ENCODE results near the gene CALCOCO2.
"Not testable (repeated sequence)": the region's sequence is repeated elsewhere in the genome, so short reads cannot be mapped to it uniquely, and the experiment has no call there.

The CALCOCO2 gene, protein sequence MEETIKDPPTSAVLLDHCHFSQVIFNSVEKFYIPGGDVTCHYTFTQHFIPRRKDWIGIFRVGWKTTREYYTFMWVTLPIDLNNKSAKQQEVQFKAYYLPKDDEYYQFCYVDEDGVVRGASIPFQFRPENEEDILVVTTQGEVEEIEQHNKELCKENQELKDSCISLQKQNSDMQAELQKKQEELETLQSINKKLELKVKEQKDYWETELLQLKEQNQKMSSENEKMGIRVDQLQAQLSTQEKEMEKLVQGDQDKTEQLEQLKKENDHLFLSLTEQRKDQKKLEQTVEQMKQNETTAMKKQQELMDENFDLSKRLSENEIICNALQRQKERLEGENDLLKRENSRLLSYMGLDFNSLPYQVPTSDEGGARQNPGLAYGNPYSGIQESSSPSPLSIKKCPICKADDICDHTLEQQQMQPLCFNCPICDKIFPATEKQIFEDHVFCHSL

DNA sequence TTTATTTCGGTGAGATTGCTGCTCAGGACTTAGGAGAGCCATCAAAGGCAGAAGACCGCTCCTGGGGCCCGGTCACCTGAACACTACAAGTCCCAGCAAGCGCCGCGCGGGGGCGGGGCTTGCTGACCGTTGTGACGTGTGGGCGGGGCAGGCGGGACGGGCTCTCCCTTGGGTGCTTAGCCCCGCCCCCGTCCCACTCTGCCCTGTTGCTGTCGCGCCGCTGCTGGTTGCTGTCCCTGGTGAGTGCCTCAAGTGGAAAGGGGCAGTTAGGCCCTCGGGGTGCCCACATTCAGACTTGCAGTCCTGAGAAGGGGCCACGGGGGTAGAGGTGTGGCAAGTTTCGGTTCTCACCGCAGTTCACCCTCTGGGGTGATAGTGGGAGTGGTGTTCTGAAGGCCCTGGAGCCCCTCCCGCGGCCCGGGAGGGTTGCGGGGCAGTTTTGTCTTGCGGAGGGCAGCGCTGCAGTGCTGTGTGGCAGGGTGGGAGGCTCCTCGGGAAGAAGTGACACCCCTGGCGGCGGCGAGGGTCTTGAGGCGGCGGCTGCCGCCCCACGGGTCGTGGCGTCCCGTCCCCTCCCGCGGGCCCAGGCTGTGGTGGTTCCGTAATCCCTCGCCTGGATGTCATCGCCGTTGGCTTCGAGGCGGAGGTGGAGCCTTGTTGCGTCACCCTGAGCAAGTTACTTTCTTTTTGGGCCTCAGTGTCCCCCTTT is at the start of gene CALCOCO2:
CALCOCO2 (plus strand) TSS at position 196 of the 709 bp plus-strand sequence. CDS start 10,673 bp downstream, outside the sequence.
- DNase-seq: peak; percentile 92 to 93

DNA sequence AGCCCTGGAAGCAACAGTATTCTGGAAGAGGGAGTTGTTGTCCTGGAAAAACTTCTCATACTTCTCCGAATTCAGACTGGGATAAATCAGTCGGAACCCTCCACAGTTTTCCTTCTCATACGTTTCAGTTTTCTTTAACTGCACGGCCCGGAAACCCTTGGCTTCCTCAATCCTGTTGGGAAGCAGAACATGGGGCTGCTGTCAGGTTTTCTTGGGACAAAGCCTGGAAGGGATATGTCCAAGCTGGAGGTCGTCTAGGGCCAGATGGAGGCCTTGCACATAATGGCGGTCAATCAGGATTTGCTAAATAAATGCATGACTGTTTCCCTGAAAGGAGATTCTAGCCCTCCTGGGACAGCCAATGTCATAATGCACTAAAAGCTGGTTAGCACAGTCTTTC is 43.0 kb upstream of the CALCOCO2 start:
- no peak for DNase-seq

DNA sequence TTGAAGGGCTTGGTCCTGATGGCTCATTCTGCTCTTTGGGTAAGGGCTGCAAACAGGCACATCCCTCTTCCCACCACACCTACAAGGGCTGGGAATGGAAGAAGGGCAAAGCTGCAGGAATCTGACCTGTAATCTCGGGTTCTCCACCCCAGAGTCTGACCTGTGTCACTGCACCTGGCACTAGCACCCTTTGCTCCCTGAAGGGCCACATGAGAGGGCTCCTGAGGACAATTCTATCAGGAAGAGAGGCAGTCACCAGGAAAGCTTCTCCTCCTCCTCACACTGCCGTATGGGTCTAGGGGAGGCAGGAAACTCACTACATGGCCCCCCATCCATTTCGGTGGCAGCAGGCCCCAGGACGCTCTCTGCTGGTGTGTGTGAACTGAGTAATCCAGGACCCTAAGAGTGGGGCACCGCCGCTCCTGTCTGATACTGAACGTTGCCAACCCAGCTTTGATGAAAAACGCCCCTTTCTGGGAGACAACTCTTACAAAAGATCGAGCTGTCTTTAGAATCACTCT is 40.2 kb upstream of the CALCOCO2 start:
- no peak for DNase-seq

DNA sequence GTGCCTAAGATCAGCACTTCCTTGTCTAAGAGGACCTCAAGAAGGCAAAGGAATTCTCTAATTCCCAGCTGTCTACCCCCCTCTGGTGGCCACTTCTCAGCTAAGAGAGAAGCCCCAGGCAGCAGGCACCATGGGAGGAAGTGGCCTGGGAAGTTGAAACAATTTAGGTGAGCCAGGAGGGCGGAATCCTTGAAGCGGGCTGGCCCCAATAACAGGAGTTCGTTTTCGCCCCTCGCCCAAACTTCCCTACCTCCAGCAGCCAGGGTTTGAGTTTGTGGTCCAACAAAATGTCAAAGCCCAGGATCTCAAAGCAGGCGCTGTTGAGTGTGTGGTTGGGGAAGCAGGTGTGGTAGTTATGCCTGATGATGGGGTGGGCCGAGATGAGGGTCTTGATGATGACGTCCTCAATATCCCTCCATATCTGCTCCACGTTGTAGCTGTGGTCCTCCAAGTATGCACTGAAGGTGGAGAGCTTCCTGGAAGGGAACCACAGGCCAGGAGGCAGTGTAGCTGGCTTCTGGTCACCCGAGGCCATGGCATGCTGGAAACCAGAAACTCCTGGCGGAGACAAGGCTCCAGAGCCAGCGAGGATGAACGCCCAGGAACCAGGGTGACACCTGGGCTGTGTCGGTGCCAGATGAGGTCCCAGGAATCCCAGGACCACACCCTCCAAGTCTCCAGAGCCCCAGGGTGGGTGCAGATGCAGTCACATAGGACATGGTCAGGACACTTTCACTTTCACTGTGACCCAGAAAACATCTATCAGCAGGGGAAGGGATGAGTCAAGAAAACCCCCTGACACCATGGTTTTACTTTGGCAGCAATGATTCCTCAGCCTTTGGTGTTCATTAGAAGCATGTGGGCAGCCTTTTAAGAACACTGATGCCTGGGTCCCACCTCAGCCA is 39.5 kb upstream of the CALCOCO2 start:
- peak; percentile 36 to 38 for DNase-seq

DNA sequence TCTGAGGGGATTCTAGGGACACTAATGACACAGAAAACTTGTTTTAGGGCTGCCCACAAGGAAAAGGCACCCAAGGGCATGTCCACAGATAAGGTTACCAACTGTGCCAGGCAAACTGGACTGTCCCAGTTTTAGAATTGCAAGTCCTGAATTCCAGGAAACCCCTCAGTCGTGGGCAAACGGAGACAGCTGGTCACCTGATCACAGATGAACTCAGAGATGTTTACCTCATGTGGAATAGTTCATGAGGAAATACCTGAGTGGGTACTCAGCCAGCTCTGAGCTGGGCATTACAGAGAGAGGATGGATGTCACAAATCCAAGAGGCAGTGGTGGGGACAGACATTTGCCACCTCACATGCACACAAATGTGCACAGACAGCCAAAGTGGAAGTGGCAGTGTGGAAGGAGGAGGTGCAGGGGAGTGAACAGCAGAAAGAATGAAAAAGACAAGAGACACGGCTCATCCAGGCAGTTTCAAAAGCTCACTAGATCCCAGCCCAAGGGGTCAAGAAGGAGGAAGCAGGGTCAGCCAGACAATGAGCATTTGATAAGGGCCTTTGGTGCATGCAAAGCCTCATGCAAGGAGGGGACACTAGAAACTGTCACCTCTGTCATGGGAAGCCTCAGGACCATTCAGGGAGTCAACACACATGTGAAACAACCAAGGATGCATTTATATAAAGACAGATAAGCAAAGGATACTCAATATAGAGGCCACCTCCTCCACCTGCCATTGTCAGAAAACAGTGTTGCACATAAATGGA is 38.6 kb upstream of the CALCOCO2 start:
- DNase-seq: no peak

DNA sequence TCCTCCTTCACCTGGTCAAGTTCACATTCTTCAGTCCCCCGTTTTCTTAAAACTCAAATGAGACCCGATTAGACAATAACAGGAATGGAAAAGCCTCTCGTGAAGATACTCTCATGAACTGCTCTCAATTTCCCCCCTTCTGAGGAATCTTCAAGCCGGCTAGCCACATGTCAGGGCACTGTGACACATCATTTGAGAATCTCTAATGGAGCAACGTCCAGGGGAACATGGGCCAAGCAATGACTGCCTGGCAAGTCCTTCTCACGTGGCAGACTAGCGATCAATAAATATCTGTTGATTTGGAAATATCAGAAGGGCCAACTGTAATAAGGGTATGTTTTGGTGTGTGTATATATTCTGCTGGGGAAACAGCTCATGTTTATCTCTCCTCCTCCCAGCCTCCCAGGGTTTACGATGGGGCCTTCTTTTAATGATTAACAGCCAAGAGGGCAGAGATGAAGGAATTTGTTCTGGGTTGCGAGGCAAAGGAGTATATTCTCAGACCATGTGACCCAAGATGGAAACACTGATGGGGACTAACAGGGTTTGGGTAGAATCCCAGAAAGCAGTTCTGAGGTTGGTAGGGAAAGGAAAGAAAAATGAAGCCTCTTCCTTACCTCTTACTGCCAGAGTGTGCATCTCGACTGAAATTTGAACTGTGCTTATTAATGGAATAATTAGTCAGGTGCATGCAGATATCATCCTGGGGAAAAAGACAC is 35.2 kb upstream of the CALCOCO2 start:
- DNase-seq: no peak

DNA sequence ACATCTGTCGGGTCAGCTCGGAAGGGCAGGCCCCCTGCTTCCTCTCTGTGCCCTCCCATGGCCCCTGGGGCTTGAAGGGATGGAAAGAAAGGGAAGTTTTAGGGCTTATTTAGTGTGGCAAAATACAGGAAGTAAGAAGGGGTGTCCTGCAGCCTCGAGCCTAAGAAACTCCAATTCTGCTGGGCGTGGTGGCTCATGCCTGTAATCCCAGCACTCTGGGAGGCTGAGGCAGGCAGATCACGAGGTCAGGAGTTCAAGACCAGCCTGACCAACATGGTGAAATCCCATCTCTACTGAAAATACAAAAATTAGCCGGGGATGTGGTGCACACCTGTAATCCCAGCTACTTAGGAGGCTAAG is 34.7 kb upstream of the CALCOCO2 start:
- DNase-seq: not testable (repeated sequence)

DNA sequence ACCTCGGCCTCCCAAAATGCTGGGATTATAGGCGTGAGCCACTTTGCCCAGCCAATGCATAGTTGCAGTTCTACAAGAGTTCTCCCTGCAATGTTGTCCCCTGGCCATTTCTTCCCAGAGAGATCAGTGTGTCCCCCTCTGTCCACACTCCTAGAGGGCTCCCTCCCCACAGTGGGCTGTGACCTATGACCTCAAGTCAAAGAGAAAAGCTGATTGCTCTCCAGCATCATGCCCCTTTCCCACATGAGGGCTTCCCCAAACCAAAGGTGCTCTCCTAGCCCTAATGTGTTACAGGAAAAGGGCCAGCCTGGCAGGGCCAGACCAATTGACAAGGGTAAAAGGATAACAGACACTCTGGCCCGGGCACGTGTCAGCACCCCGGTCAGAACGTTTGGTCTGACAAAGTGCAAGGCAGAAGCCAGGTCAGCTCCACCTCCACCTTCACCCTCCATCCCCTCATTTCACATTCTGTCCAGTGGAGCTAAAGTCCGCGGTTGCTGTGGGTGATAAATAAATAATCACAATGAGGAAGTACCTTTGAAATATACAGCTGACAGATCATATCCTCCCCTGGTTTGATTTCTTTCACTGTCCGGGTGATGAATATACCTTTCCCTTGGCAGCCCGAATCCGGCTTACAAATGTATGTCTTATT is 31.6 kb upstream of the CALCOCO2 start:
- no peak for DNase-seq

DNA sequence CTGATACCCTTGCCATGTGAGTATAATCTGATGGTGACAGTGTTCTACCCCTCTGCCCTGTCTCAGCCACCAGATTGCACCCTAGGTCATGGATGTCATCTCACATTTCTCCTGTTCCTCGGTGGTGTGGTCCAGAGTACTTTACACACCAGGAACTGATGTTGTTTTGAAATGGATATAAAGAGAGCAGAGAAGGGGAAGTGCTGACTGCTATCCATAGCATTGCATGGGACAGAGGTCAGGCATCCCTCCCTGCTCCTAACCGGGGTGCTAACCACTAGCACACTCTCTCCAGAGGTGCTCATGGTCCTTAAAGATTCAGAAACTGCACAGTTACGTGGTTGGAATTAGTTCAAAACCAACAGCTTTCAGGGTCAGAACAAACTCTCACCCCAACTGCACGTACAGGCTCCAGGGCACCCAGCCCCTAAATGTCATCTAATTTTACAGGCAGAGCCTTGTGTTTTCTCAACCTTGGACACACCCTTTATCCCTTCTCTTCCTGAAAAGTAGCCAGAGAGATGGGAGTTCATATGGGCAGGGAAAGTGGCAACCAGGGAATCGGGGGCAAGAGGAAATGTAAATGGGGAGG is 30.1 kb upstream of the CALCOCO2 start:
- DNase-seq: no peak

DNA sequence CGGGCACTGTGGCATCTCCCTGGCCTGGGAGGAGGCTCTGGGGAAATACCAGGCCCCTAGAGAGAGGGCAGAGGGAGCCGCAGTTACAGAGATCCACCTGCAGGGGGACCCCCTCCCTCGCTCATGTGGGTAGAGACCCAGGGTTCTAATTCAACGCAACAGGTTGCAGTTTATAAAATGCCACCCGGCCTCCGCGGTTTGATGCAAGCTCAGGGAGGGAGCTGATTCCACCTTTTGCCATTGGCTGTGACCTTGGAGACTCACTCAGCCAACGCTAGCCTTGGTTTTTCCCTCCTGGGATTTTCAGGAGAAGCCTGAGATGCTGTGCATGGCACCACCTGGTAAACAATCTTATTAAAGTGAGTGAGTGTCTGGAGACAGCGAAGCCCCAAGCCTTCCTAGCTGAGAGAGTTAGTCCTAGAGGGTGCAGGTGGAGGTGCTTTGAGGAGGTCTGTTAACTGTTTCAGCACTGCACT is 25.9 kb upstream of the CALCOCO2 start:
- peak; percentile 80 to 83 for DNase-seq

DNA sequence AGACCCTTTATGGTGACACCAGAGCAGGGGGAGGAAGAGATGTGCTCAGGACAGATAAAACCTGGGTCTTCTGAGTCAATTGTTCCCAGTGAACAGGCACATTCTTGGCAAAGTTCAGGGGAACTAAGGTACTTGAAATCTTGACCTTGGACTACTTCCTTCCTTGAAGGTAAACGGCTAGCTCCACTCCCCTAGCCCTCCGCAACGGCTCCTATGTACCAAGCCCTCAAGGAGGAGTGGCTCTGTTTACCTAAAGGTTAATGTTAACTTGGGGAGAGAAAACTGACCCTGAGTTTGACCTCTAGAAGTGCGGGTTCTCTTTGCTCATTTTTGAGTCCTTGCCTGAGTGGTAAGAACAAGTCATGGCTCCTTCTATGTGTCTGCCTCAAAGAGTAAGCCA is 21.7 kb upstream of the CALCOCO2 start:
- no peak for DNase-seq

DNA sequence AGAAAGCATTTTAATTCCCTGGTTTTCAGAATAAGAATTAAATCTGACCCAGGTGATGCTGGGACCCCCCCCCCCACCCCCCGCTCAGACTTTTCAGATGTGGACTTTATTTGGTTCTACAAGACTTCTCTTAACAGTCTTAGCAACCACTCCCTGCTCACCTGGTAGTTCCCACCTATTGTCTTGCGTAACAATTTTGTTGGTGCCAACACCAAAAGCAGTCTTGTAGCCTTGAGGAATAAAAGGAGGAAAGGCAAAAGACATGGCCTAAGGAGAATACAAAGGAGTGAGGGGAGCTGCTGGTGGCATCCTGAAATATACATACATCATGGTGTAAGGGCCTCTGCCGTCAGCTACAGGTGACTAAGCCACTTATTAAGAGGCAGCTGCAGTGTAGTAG is 18.8 kb upstream of the CALCOCO2 start:
- no peak for DNase-seq

DNA sequence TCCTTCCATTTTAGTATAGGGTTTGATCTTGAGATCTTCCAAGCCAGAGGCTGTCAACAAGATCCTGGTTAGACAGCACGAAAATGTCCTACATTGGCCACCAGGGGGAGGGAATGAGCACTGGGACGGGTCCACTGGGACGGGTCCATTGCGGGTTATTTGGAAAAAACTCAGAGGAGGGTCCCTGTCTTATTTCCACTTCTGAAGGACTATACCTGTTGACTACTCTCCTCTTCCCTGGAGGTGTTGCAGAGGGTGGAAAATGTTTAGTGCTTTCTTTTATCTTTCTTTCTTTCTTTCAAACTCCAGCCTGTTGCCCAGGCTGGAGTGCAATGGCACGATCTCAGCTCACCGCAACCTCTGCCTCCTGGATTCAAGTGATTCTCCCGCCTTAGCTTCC is 16.3 kb upstream of the CALCOCO2 start:
- peak; percentile 61 to 66 for DNase-seq

DNA sequence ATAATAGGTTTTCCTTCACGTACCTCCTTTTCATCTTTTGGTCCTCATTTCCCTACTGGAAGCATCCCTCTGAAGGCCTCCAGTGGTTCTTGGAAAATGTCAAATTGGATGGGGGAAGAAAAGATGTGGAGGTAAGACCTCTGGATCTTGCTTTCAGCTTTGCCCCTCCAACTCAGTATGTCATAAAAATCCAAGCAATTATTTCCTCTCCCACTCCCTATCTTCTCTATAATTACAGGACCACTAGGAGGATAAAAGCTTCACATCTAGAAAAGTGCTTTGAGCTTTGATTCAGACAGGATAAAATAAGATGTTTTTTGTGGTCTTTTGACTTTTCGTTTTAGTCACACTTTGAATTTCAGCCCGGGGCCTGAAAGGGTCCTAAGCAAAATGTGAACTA is 15.5 kb upstream of the CALCOCO2 start:
- no peak for DNase-seq

DNA sequence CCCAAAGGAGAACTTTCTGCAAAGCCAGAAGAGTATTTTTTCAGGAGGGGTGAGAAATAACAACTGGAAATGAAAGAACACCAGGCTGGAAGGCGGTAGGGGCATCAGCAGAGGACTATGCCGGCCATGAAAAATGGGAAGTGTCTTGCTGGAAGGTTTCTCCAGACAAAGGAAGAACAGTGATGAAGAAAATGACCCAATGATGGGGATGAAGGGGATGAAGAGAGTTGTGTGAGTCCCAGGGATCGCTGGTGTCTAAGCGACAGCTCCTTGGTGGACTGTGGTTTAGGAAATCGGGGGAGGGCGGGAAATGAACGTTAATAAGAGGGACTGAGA is 14.4 kb upstream of the CALCOCO2 start:
- DNase-seq: no peak

DNA sequence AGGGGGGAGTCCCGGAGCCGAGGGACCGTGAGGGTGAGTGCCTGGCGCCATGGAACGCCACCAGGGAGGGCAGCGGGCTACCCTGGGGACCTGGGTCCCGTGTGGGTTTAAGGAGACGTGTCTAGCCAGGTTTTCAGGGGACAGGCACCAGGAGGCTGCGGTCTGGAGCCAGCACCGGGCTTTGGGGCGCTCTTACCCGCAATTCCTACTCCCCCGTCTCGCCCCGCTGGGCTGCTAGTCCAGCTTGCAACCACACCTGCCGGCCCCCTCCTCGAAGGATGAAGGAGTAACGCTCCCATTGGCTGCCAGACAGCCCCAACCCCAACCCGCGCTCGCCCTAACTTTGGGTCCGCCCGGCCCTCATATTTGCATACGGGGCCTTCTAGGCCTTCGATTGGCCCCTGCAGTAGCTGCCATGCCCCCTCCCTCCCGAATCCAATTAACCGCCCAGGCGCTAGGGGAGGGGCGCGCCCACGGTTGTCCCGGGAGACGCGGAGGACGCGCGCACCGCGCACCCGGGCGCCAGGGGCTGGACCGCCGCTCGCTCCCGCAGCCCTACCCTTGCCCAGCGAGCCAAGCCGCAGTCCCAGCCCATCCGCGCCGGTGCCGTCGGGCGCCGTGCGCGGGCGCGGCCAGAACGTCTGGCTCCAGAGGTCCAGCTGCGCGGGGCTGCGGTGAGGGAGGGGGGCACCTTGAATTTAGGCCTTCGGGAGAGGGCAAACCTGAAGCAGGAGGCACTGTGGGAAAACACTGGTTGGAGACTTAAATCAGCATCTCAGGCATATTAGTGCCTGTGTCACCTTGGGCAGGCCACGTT is 13.9 kb upstream of the CALCOCO2 start, which contains the start of gene TTLL6:
TTLL6 (minus strand) TSS at position 456 of the 817 bp plus-strand sequence; CDS start at position 299, 157 bp downstream.
- DNase-seq: peak; percentile 67 to 76

DNA sequence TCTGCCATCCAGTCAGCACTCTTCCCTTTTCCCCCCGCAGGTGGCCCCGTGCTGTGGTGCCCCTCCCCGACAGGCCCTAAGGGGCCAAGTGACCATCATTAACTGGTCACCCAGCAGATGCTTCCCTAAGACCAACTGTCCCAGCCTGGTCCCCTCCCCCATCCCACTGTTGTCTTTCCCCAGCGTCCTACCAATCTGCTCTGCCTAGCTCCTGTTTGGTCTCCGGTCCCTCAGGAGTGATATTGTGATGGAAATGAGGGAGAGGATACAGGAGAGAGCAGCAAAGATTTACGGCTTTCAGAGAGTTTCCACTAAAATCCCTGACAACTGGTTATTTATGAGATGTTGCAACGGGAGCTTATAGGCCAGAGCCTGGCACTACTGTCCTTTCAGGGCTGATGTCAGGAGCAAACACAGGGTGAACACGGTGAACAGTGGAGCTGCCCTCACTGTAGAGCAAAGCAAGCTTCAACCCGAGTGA is 12.4 kb upstream of the CALCOCO2 start:
- no peak for DNase-seq

DNA sequence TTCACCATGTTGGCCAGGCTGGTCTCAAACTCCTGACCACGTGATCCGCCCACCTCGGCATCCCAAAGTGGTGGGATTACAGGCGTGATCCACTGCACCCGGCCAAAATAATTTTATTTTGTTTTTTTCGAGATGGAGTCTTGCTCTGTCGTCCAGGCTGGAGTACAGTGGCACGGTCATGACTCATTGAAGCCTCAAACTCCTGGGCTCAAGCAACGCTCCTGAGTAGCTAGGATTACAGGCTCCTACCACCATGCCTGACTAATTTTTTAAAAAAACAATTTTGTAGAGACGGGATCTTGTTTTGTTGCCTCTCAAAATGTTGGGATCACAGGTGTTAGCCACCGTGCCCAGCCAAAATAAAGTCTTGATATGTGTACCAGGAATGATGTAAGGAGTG is 11.4 kb upstream of the CALCOCO2 start:
- DNase-seq: no peak

DNA sequence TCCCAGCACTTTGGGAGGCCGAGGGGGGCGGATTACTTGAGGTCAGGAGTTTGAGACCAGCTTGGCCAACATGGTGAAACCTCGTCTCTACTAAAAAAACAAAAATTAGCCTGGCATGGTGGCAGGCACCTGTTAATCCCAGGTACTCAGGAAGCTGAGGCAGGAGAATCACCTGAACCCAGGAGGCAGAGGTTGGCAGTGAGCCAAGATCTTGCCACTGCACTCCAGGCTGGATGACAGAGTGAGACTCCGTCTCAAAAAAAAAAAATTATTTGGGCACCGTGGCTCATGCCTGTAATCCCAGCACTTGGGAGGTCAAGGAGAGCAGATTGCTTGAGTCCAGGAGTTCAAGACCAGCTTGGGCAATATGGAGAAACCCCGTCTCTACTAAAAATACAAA is 9.9 kb upstream of the CALCOCO2 start:
- not testable (repeated sequence) for DNase-seq

Measured in activated T-cell treated with anti-CD3 and anti-CD28 coated beads, Interleukin-2, amount 50 U/mL, for 48 hours (primary cell).